PC-3 (cell line): ENCODE measurements around the gene CDH22. TPM values are rescaled to one million over a fixed set of nuclear protein-coding genes. Genes with fewer than 3 reads are reported as not detected.

ENCODE experiments used
- ATAC-seq: fragments of 200-7000 bp; cut with Tn5 transposase; 2 replicates; pipeline ENCODE4 v1.9.1; 2020; ENCODE audit warnings: mild to moderate bottlenecking, moderate library complexity
- BruUV-seq: library from RNA; stranded (reverse); fragments of 400-500 nt; replicated peaks from 2 replicates; lab custom pipeline; 2021; lab: Mats Ljungman, UMichigan
- CTCF ChIA-PET: fragments of 300-600 bp; sonication (Branson Sonifier 250); formaldehyde crosslinking; loops from one replicate; lab custom pipeline; 2022; ENCODE audit warnings: antibody characterized with exemption; lab: Charles Lee
- POLR2A ChIA-PET: fragments of 300-600 bp; sonication (Branson Sonifier 250); formaldehyde crosslinking; loops from one replicate; lab custom pipeline; 2022; ENCODE audit warnings: antibody characterized with exemption; ENCODE audit not compliant: unreplicated experiment; lab: Charles Lee
- DNase-seq: peaks from one replicate; pipeline ENCODE4 v3.0.0-alpha.2; 2015
- H2AFZ ChIP-seq: fragments of 300-600 bp; sonication (generic); 2 replicates; pipeline ENCODE4 v1.6.0; 2016; ENCODE audit warnings: antibody characterized with exemption, low read length
- H3F3A ChIP-seq: fragments of 300-600 bp; sonication (generic); one replicate; pipeline ENCODE4 v1.6.0; 2017; ENCODE audit warnings: antibody characterized with exemption, low read length, control low read depth, mild to moderate bottlenecking; ENCODE audit not compliant: unreplicated experiment
- H3K27ac ChIP-seq: fragments of 300-600 bp; sonication (generic); 2 replicates; pipeline ENCODE4 v1.5.1; 2016; ENCODE audit warnings: mild to moderate bottlenecking, low read length
- H3K27me3 ChIP-seq: fragments of 300-600 bp; sonication (generic); 2 replicates; pipeline ENCODE4 v1.6.1; 2016; ENCODE audit warnings: low read length, mixed read lengths
- H3K36me3 ChIP-seq: fragments of 300-600 bp; sonication (generic); 2 replicates; pipeline ENCODE4 v1.6.1; 2016; ENCODE audit warnings: low read depth, mixed run types, low read length, mixed read lengths
- H3K4me1 ChIP-seq: fragments of 300-600 bp; sonication (generic); 2 replicates; pipeline ENCODE4 v1.5.1; 2016; ENCODE audit warnings: low read length; ENCODE audit not compliant: insufficient read depth
- H3K4me2 ChIP-seq: fragments of 300-600 bp; sonication (generic); 2 replicates; pipeline ENCODE4 v1.6.0; 2016; ENCODE audit warnings: low read length
- H3K4me3 ChIP-seq: fragments of 300-600 bp; sonication (generic); 2 replicates; pipeline ENCODE4 v1.5.1; 2016; ENCODE audit warnings: mild to moderate bottlenecking, low read length, mixed read lengths
- H3K79me2 ChIP-seq: fragments of 300-600 bp; sonication (generic); 2 replicates; pipeline ENCODE4 v1.6.1; 2017; ENCODE audit warnings: low read length, mixed read lengths
- H3K9ac ChIP-seq: fragments of 300-600 bp; sonication (generic); 2 replicates; pipeline ENCODE4 v1.6.0; 2016; ENCODE audit warnings: mild to moderate bottlenecking, low read length
- H3K9me2 ChIP-seq: fragments of 300-600 bp; sonication (generic); replicated peaks from 2 replicates; pipeline ENCODE4 v1.6.1; 2016; ENCODE audit warnings: mixed run types, low read length, mixed read lengths
- H3K9me3 ChIP-seq: fragments of 300-600 bp; sonication (generic); 2 replicates; pipeline ENCODE4 v1.6.1; 2016; ENCODE audit warnings: low read length, mixed read lengths
- H4K20me1 ChIP-seq: fragments of 300-600 bp; sonication (generic); 2 replicates; pipeline ENCODE4 v1.6.1; 2016; ENCODE audit warnings: low read length, mixed read lengths
- EZH2 ChIP-seq: fragments of 300-600 bp; sonication (generic); IDR thresholded peaks from one replicate; pipeline ENCODE4 v1.6.1; 2017; ENCODE audit warnings: antibody characterized with exemption, mild to moderate bottlenecking, low read length; ENCODE audit not compliant: unreplicated experiment
- EZH2phosphoT487 ChIP-seq: fragments of 300-600 bp; sonication (generic); IDR thresholded peaks from 2 replicates; pipeline ENCODE4 v1.6.1; 2018; ENCODE audit warnings: mild to moderate bottlenecking, antibody characterized with exemption, low read length, borderline replicate concordance
- intact Hi-C: fragments of 100-400 bp; cut with micrococcal nuclease; formaldehyde crosslinking; loops from 2 replicates; pipeline ENCODE4 v1.9.0; 2023
- total RNA-seq: library from RNA; depleted of rRNA; stranded (reverse); fragments of >200 nt; gene quantifications from 2 replicates; pipeline ENCODE4 v1.2.3, GENCODE V29; 2014
- TF ChIP-seq, protein P1 (sequence below): fragments of 300-600 bp; sonication (generic); conservative IDR thresholded peaks from 2 replicates; pipeline ENCODE4 v1.5.1; 2017; ENCODE audit warnings: antibody characterized with exemption, low read depth, mild to moderate bottlenecking, low read length

Gene CDH22
- total RNA-seq, 1 experiment from 2014 or later = not detected

DNA sequence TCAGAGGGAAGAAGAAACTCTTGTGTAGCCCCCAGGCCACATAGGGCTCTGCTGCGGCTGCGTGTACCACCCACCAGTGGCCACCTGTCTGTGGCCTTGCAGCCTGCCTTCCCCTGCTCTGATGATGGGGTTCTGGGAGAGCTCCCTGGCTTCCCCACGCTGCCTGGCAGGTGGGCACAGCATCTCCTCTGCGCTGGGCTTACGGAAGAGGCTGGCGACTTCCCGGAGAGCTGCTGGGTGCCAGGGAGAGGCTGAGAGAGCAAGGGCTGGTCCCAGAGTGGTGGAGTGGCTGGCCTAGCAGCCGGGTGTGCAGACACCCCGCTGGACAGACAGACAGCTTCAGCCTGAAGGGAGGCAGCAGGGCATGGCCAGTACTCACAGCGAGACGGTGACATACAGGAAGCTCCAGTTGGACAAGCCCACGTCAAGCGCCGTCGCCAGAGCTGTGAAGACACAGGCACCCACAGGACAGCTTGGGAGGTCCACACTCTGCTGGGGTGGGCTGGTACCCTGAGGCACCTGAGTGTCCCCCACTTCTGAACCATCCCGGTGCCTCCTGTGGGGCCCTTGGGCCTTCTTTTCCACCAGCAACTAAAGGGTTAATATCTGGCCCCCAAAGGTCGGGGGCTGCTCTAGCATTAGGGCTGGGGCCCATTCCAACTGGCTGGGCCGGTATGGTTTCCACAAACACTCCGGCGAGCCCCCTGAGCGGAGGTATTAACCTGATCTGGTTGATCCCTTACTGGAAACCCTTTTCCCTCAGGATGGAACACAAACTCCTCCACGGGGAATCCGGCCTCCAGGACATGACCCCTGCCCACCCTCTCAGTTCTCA is 48.1 kb upstream of the CDH22 start:
- Histone ChIP-seq H2AFZ (no peak overlapping the region), H3K9me2 (no peaks in the 10 kb centered on the region), H3F3A (no peaks in the 10 kb centered on the region), H3K9ac (no peak overlapping the region), H3K9me3 (no peaks in the 10 kb centered on the region), H3K27ac (no peak overlapping the region), H4K20me1 (0 out of 2 replicates have a peak, but pooled peaks cover 10% of the 10 kb centered on the region), H3K4me1 (no peaks in the 10 kb centered on the region), H3K4me2 (no peak overlapping the region), H3K4me3 (no peak overlapping the region), H3K27me3 (no peaks in the 10 kb centered on the region), H3K79me2 (peaks cover 11% of the 10 kb centered on the region; the same call in 1 of the 2 replicates), H3K36me3 (peaks cover 10% of the 10 kb centered on the region; the same call in 1 of the 2 replicates)
- TF ChIP-seq, protein P1, sequence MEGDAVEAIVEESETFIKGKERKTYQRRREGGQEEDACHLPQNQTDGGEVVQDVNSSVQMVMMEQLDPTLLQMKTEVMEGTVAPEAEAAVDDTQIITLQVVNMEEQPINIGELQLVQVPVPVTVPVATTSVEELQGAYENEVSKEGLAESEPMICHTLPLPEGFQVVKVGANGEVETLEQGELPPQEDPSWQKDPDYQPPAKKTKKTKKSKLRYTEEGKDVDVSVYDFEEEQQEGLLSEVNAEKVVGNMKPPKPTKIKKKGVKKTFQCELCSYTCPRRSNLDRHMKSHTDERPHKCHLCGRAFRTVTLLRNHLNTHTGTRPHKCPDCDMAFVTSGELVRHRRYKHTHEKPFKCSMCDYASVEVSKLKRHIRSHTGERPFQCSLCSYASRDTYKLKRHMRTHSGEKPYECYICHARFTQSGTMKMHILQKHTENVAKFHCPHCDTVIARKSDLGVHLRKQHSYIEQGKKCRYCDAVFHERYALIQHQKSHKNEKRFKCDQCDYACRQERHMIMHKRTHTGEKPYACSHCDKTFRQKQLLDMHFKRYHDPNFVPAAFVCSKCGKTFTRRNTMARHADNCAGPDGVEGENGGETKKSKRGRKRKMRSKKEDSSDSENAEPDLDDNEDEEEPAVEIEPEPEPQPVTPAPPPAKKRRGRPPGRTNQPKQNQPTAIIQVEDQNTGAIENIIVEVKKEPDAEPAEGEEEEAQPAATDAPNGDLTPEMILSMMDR = no peak
- TF ChIP-seq EZH2 (no peak), EZH2phosphoT487 (no peak)
- intact Hi-C loops = no loop called here
- ChIA-PET POLR2A (no interaction called here), CTCF (no interaction called here)
- no peak for ATAC-seq
- no TSS peak for BruUV-seq
- no peak for DNase-seq

DNA sequence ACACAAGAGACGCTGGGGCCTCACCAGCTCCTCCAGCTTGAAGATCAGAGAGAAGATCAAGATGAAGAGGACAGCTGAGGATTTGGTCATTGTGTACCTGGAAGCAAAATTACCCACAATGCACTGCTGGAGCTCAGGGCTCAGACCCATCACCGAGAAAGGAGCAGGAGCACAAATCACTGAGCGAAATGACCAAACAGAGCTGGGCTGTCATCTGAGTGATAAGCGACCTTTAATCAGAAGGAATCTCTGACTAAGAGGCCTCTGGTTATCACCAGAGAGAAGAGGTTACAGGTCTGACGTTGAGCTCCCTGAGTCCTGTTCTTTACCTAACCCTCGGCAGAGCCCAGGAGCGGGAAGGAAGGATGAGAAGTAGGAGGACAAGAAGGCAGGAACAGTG is 47.5 kb upstream of the CDH22 start:
- H3K79me2 ChIP-seq = peaks cover 5% of the 10 kb centered on the region; the same call in 1 of the 2 replicates
- no peak overlapping the region for H3K4me3 ChIP-seq
- peaks cover 6% of the 10 kb centered on the region; the same call in 1 of the 2 replicates for H3K4me1 ChIP-seq
- peaks cover 10% of the 10 kb centered on the region; the same call in 1 of the 2 replicates for H3K36me3 ChIP-seq
- H3K9me2 ChIP-seq = no peaks in the 10 kb centered on the region
- no peaks in the 10 kb centered on the region for H3K27me3 ChIP-seq
- TF ChIP-seq EZH2 (no peak), EZH2phosphoT487 (no peak)
- TF ChIP-seq, protein P1 = no peak
- no TSS peak for BruUV-seq
- H3K9me3 ChIP-seq = no peaks in the 10 kb centered on the region
- H3K27ac ChIP-seq = no peak overlapping the region
- no peak overlapping the region for H3K9ac ChIP-seq
- intact Hi-C loops = no loop called here
- H3F3A ChIP-seq = no peaks in the 10 kb centered on the region
- H2AFZ ChIP-seq = no peak overlapping the region
- CTCF ChIA-PET = no interaction called here
- H4K20me1 ChIP-seq = 0 out of 2 replicates have a peak, but pooled peaks cover 4% of the 10 kb centered on the region
- ATAC-seq (no peak), DNase-seq (no peak)
- POLR2A ChIA-PET = no interaction called here
- H3K4me2 ChIP-seq = no peak overlapping the region
